ENCODE data around the gene PLEKHM1. TPM values are rescaled to one million over a fixed set of nuclear protein-coding genes. Genes with fewer than 3 reads are reported as not detected.
A peak's percentile ranks its signal among the peaks of the same experiment; 100 is the strongest.

Gene PLEKHM1
- total and polyA plus RNA-seq, 2 of the 13 experiments (the other 11 are each of a cell fraction or from before 2014, with no cell fraction given), result 7.6 to 13.5 TPM

GRCh38 chr17:45408611-45409421 is 81.7 kb downstream of the PLEKHM1 start:
- no peak for ATAC-seq
- WGBS (ENCODE audit: low lambda C conversion rate), result 78% methylated on average over 11 of the region's 11 CpGs
- POLR2A ChIA-PET, result interaction anchor here (1.0 to 4.0 kb wide), 3 partner anchors 13 to 258 kb away, joined by 3 to 79 read pairs (median 6); no protein-coding TSS in a partner anchor
- no peak overlapping the region for H3K27ac ChIP-seq (ENCODE audit: extremely low read length, insufficient read depth, low read length)
- peaks cover 66% of the 10 kb centered on the region for H3K4me1 ChIP-seq (ENCODE audit: insufficient read depth, low read length)
- no TSS peak for BruUV-seq (replicated peaks)
- TF ChIP-seq ZNF687 (CRISPR knock-in tag; IDR thresholded peaks at IDR 0.05) (peak; percentile 25; the same call in 1 of the 2 replicates), TEAD3 (CRISPR knock-in tag; optimal IDR thresholded peaks at IDR 0.05; ENCODE audit: borderline replicate concordance) (peak; percentile 18), FOXA3 (CRISPR knock-in tag; IDR thresholded peaks at IDR 0.05) (peak; percentile 24; the same call in 1 of the 2 replicates), ZNF562 (CRISPR knock-in tag; IDR thresholded peaks at IDR 0.05; ENCODE audit: borderline replicate concordance) (no peak), FOXA1 (IDR thresholded peaks at IDR 0.05) (no peak), FOXA1 (CRISPR knock-in tag; IDR thresholded peaks at IDR 0.05) (peak; percentile 74), NR0B2 (CRISPR knock-in tag; IDR thresholded peaks at IDR 0.05) (0 out of 2 replicates have a peak, but pooled peaks have one; percentile 25)
- FAIRE-seq, result no peak
- H3K36me3 ChIP-seq (replicated peaks in 1 of 2; ENCODE audit: control insufficient read depth in 1 of 2, insufficient read depth in 2 of 2, low read length in 2 of 2), result peaks cover 10 to 14% of the 10 kb centered on the region in 2 experiments
- intact Hi-C loops (cut with micrococcal nuclease; ENCODE audit: unreplicated experiment), result no loop called here
- CTCF ChIA-PET (ENCODE audit: low intra/inter-chr PET ratio, low total read pairs), result no interaction called here
- H3K4me2 ChIP-seq (ENCODE audit: low read depth, low read length), result no peak overlapping the region
- no peak overlapping the region for H3K4me3 ChIP-seq (replicated peaks in 1 of 3; ENCODE audit: insufficient read depth in 1 of 3, low read depth in 2 of 3, low read length in 3 of 3)
- no peaks in the 10 kb centered on the region for H3K79me2 ChIP-seq (ENCODE audit: insufficient read depth, low read length)
- H3K9ac ChIP-seq (ENCODE audit: insufficient read depth, low read depth, low read length), result no peak overlapping the region
- H4K20me1 ChIP-seq (ENCODE audit: insufficient read depth, low read length), result no peaks in the 10 kb centered on the region
- DNase-seq (ENCODE audit: low spot score), result no peak
- in situ Hi-C loops (cut with HindIII; ENCODE audit: extremely low pct_ligation_motif_present, low pct_unique_long_range_greater_than_20kb), result no loop called here
- H2AFZ ChIP-seq (ENCODE audit: low read length), result no peak overlapping the region
- H3K9me3 ChIP-seq (ENCODE audit: low read length), result no peaks in the 10 kb centered on the region
- no peaks in the 10 kb centered on the region for H3K27me3 ChIP-seq (ENCODE audit: control insufficient read depth in 1 of 2, insufficient read depth in 2 of 2, low read length in 2 of 2)
